Stimulated activated CD4-positive, alpha-beta T cell treated with anti-CD3 and anti-CD28 coated beads, Interleukin-15, amount 100 ng/mL, for 24 hours (primary cell): ENCODE measurements around the gene PRRX2.
"Not testable (repeated sequence)": the region's sequence is repeated elsewhere in the genome, so short reads cannot be mapped to it uniquely, and the experiment has no call there.

ENCODE experiments used
- DNase-seq: peaks from one replicate; pipeline ENCODE4 v3.0.0-alpha.2; 2020

Gene PRRX2

DNA sequence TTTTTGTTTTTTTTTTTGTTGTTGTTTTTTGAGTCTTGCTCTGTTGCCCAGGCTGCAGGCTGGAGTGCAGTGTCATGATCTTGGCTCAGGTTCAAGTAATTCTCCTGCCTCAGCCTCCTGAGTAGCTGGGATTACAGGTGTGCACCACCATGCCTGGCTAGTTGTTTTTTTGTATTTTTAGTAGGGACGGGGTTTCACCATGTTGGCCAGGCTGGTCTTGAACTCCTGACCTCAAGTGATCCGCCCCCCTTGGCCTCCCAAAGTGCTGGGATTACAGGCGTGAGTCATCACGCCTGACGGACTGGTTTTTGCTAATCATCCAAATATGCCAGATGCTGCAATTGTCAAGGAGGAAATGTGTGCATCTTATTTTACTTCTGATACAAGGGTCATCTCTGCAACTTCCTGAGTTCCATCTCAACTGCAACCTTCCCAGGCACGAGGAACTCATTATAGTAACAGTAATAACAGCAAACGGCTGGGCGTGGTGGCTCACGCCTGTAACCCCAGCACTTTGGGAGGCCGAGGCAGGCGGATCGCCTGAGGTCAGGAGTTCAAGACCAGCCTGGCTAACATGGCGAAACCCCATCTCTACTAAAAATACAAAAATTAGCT, 97.0 kb downstream of the PRRX2 start:
- DNase-seq, result not testable (repeated sequence)

DNA sequence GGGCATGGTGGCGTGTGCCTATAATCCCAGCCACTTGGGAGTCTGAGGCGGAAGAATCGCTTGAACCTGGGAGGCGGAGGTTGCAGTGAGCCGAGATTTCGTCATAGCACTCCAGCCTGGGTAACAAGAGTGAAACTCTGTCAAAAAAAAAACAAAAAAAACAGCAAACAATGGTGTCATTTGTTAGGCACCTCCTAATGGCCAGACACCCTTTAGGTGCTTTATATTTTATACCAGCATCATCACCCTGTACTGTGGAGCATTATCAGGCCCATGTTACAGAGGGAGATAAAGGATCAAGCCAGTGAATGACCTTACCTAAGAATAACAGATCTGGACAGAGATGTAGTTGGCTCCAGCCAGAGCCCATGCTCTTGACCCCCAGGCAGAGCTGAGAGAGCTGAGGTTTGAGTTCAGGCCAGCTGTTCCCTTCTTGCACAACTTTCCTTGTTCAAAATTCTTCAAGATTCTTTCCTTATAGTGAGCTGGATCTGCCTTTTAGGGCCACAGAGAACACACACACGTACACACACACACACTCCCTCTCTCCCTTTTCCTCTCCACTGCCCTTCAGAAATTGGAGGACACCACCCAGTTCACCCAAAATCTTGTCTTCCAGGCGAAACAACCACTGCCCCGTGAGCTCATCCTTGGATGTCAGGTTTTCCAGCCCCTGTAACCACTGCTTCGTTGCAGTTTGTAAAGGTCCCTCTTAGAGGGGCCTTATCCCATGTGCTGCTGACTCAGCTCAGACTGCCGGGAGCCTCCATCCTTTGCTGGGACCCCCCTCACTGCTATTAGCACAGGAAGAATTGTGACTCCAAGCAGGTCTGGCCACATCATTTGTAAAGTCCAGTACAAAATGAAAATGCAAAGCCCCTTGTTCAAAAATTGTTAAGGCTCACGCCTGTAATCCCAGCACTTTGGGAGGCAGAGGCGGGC, 97.8 kb downstream of the PRRX2 start:
- no peak for DNase-seq

DNA sequence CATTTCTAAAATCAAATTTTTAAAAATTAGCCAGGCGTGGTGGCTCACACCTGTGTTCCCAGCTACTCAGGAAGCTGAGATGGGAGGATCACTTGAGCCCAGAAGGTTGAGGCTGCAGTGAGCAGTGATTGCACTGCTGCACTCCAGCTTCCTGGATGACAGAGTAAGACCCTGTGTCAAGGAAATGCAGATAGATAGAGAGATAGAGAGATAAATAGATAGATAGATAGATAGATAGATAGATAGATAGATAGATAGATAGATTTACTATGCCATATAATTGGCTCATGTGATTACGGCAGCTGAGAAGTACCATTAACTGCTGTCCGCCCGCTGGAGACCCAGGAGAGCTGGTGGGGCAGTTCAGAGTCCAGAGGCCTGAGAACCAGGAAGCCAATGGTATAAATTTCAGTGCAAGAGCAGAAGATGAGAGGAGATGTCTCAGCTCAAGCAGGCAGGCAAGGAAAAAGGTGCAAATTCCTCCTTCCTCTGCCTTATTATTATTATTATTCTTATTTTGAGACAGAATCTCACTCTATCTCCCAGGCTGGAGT, 100.4 kb downstream of the PRRX2 start:
- DNase-seq, result no peak

DNA sequence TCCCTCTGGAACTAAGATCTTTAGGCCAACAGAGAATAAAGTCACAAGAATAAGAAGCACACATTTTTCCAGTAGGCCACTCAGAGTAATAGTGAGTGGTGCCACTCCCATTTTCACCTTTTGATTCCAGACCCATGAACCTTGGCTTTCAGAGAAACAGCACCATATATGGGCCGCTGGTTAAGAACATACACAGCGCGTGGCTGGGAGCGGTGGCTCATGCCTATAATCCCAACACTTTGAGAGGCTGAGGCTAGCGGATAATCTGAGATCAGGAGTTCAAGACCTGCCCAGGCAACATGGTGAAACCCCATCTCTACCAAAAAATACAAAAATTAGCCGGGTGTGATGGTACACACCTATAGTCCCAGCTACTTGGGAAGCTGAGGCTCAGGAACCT, 103.0 kb downstream of the PRRX2 start:
- DNase-seq, result no peak

DNA sequence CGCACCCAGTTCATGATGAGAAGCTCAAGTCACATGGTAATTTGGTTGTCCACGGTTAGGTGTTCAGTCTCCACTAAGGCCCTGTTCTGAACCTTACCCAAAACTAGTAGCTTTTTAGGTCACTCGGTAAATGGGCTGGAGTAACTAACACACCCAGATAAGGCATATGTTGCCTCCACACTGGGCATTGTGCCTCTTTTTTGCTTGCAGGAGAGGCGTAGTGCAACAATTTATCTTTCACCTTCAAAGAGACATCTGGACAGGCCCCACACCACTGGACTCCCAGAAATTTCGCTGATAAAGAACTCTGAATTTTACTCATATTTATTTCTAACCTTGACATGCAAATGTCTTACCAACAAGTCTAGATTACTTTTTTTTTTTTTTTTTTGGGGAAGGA, 104.2 kb downstream of the PRRX2 start:
- no peak for DNase-seq

DNA sequence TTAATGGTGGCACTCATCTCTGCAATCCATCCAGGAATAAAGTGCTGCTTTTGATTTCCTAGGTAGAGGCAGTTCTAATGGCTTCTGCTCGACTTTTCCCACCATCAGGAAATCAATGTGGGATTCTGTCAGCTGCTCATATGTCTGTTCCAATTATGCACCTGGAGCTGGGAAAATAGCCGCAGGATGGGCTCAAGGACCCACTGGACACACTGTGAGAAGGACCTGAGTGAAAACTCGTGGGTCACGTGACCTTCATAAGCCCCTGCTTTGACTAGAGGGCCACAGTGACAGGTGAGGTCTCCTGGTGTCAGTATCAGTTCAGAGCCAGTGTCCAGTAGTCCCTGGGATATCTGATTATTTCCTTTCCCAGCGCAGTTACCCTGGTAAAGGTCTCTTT, 105.3 kb downstream of the PRRX2 start:
- no peak for DNase-seq
